ENCODE measurements around the gene FLNA. TPM values are rescaled to one million over a fixed set of nuclear protein-coding genes. Genes with fewer than 3 reads are reported as not detected.

Gene FLNA
- total and polyA plus RNA-seq, 2 of the 13 experiments (the other 11 are each of a cell fraction or from before 2014, with no cell fraction given): 83.4 to 174 TPM

DNA sequence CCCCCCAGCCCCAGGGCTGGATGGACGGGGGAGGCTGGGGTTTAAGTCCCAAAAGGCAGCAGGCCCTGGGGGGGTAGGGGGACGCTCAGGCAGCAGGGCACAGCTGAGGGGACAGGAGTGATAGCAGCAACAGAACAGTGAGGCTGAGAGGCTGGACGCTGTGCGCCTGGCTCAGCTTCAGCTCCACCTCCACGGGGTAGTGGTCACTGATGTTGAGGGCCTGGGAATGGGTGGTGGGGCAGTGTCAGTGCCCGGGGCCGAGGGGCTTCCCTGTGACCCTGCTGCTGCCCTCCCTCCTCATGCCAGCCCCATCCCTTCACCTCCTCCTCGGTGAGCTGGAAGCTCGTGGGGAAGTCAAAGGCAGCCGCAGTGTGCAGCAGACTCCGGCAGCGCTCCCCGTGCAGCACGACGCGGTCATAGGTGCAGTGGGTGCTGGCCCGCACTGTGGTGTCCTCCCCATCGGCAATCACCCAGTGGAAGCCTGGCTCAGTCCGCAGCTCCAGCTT is 28.2 kb upstream of the FLNA start:
- no TSS peak for BruUV-seq (replicated peaks)
- ChIA-PET POLR2A (interaction anchor here (1.2 kb wide), 1 partner anchor 9 kb away, joined by 3 read pairs; the partner anchor contains the start of gene TAFAZZIN), CTCF (ENCODE audit: low intra/inter-chr PET ratio, low total read pairs) (no interaction called here)
- no peaks in the 10 kb centered on the region; a peak in 1 of 5 replicates for H3K27me3 ChIP-seq (ENCODE audit: control insufficient read depth in 1 of 2, insufficient read depth in 2 of 2, low read length in 2 of 2)
- intact Hi-C loops (cut with micrococcal nuclease; ENCODE audit: unreplicated experiment): no loop called here
- in situ Hi-C loops (cut with HindIII; ENCODE audit: extremely low pct_ligation_motif_present, low pct_unique_long_range_greater_than_20kb): loop anchor here (25.0 kb wide), 1 partner anchor 135 kb away; the partner anchor contains the start of genes G6PD and IKBKG
- TF ChIP-seq KDM2A (CRISPR knock-in tag; IDR thresholded peaks at IDR 0.05; ENCODE audit: borderline replicate concordance, low read depth): no peak
- TF ChIP-seq PHF5A (CRISPR knock-in tag; IDR thresholded peaks at IDR 0.05; ENCODE audit: low read depth, unreplicated experiment): no peak
- TF ChIP-seq IKZF1 (IDR thresholded peaks at IDR 0.05): no peak
- TF ChIP-seq, protein P1, sequence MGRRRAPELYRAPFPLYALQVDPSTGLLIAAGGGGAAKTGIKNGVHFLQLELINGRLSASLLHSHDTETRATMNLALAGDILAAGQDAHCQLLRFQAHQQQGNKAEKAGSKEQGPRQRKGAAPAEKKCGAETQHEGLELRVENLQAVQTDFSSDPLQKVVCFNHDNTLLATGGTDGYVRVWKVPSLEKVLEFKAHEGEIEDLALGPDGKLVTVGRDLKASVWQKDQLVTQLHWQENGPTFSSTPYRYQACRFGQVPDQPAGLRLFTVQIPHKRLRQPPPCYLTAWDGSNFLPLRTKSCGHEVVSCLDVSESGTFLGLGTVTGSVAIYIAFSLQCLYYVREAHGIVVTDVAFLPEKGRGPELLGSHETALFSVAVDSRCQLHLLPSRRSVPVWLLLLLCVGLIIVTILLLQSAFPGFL (CRISPR knock-in tag; IDR thresholded peaks at IDR 0.05): no peak
- TF ChIP-seq, protein P2, sequence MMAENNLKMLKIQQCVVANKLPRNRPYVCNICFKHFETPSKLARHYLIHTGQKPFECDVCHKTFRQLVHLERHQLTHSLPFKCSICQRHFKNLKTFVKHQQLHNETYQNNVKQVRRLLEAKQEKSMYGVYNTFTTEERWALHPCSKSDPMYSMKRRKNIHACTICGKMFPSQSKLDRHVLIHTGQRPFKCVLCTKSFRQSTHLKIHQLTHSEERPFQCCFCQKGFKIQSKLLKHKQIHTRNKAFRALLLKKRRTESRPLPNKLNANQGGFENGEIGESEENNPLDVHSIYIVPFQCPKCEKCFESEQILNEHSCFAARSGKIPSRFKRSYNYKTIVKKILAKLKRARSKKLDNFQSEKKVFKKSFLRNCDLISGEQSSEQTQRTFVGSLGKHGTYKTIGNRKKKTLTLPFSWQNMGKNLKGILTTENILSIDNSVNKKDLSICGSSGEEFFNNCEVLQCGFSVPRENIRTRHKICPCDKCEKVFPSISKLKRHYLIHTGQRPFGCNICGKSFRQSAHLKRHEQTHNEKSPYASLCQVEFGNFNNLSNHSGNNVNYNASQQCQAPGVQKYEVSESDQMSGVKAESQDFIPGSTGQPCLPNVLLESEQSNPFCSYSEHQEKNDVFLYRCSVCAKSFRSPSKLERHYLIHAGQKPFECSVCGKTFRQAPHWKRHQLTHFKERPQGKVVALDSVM (CRISPR knock-in tag; IDR thresholded peaks at IDR 0.05): no peak
- peaks cover 32% of the 10 kb centered on the region for H3K4me1 ChIP-seq (ENCODE audit: insufficient read depth, low read length)
- no peak overlapping the region for H3K9ac ChIP-seq (ENCODE audit: insufficient read depth, low read depth, low read length)
- no peak overlapping the region for H3K4me3 ChIP-seq (replicated peaks in 1 of 3; ENCODE audit: insufficient read depth in 1 of 3, low read depth in 2 of 3, low read length in 3 of 3)
- FAIRE-seq: no peak
- H2AFZ ChIP-seq (ENCODE audit: low read length): no peak overlapping the region
- H3K4me2 ChIP-seq (ENCODE audit: low read depth, low read length): no peak overlapping the region
- peaks cover 21% of the 10 kb centered on the region; the same call in 1 of the 2 replicates for H4K20me1 ChIP-seq (ENCODE audit: insufficient read depth, low read length)
- 97% methylated on average over 6 of the region's 19 CpGs for WGBS (ENCODE audit: low lambda C conversion rate)
- ATAC-seq: peak; percentile 45
- no peak overlapping the region for H3K27ac ChIP-seq (ENCODE audit: extremely low read length, insufficient read depth, low read length)
- no peak for DNase-seq (ENCODE audit: low spot score)
- H3K36me3 ChIP-seq (replicated peaks in 1 of 2; ENCODE audit: control insufficient read depth in 1 of 2, insufficient read depth in 2 of 2, low read length in 2 of 2): peaks cover 6 to 22% of the 10 kb centered on the region in 2 experiments; a peak in 4 of 5 replicates
- peaks cover 16% of the 10 kb centered on the region for H3K79me2 ChIP-seq (ENCODE audit: insufficient read depth, low read length)
- no peaks in the 10 kb centered on the region for H3K9me3 ChIP-seq (ENCODE audit: low read length)

Measured in HepG2 (cell line).